HepG2 (cell line): ENCODE results near the gene DUS1L. TPM values are rescaled to one million over a fixed set of nuclear protein-coding genes. Genes with fewer than 3 reads are reported as not detected.
A peak's percentile ranks its signal among the peaks of the same experiment; 100 is the strongest.

Source experiments
- CREB1 ChIP-seq, 2 experiments: fragments of 450-650 bp in 1 of 2; IDR thresholded peaks; 2 replicates each; pipeline ENCODE4 v1.6.1; 2016 to 2017; ENCODE audit warnings: control low read depth in 1 of 2, mild to moderate bottlenecking in 1 of 2, missing compliant biosample characterization in 1 of 2, missing genetic modification characterization in 1 of 2
- DR1 ChIP-seq: sonication (generic); formaldehyde crosslinking; IDR thresholded peaks from 2 replicates; pipeline ENCODE4 v1.8.0; 2021; ENCODE audit warnings: mild to moderate bottlenecking, missing genetic modification reagents, inconsistent platforms
- HDAC2 ChIP-seq: sonication (generic); formaldehyde crosslinking; IDR thresholded peaks from 2 replicates; pipeline ENCODE4 v1.4.0; 2020; ENCODE audit warnings: missing genetic modification reagents
- MLLT10 ChIP-seq: sonication (generic); formaldehyde crosslinking; IDR thresholded peaks from 2 replicates; pipeline ENCODE4 v1.4.0; 2020; ENCODE audit warnings: missing genetic modification reagents
- NFE2L2 ChIP-seq: fragments of 150-350 bp; IDR thresholded peaks from 2 replicates; pipeline ENCODE4 v1.6.1; 2014; ENCODE audit warnings: low read length
- POLR2AphosphoS5 ChIP-seq: IDR thresholded peaks from 2 replicates; pipeline ENCODE4 v1.6.1; 2012; ENCODE audit warnings: low read depth, low read length
- RAD21 ChIP-seq: fragments of 450-650 bp; formaldehyde crosslinking; IDR thresholded peaks from 2 replicates; pipeline ENCODE4 v1.5.0; 2020; ENCODE audit warnings: mild to moderate bottlenecking
- RARG ChIP-seq: sonication (generic); formaldehyde crosslinking; IDR thresholded peaks from 2 replicates; pipeline ENCODE4 v1.4.0; 2020; ENCODE audit warnings: low read depth, mild to moderate bottlenecking, missing genetic modification reagents
- RFX3 ChIP-seq: IDR thresholded peaks from 2 replicates; pipeline ENCODE4 v1.6.1; 2016; ENCODE audit warnings: missing biosample characterization, missing genetic modification reagents
- TOPORS ChIP-seq: sonication (generic); formaldehyde crosslinking; IDR thresholded peaks from 2 replicates; pipeline ENCODE4 v1.8.0; 2023; ENCODE audit warnings: mild to moderate bottlenecking, missing genetic modification reagents
- ZFAT ChIP-seq: sonication (generic); formaldehyde crosslinking; conservative IDR thresholded peaks from 2 replicates; pipeline ENCODE4 v1.8.1; 2023; ENCODE audit warnings: missing genetic modification reagents, inconsistent platforms
- ZFP37 ChIP-seq: sonication (generic); formaldehyde crosslinking; IDR thresholded peaks from 2 replicates; pipeline ENCODE4 v1.4.0; 2020; ENCODE audit warnings: missing genetic modification reagents, borderline replicate concordance
- ZNF136 ChIP-seq: sonication (generic); formaldehyde crosslinking; IDR thresholded peaks from 2 replicates; pipeline ENCODE4 v1.8.1; 2022; ENCODE audit warnings: low read depth, mild to moderate bottlenecking, moderate library complexity, missing genetic modification reagents
- ZNF20 ChIP-seq: sonication (generic); formaldehyde crosslinking; IDR thresholded peaks from 2 replicates; pipeline ENCODE4 v1.4.0; 2020; ENCODE audit warnings: mild to moderate bottlenecking, moderate library complexity, missing genetic modification reagents
- ZNF296 ChIP-seq: sonication (generic); formaldehyde crosslinking; conservative IDR thresholded peaks from 2 replicates; pipeline ENCODE4 v1.5.0; 2020; ENCODE audit warnings: mild to moderate bottlenecking, missing genetic modification reagents
- ZNF33B ChIP-seq: sonication (generic); formaldehyde crosslinking; IDR thresholded peaks from 2 replicates; pipeline ENCODE4 v1.5.1; 2020; ENCODE audit warnings: mild to moderate bottlenecking, missing genetic modification reagents
- ZNF354B ChIP-seq: sonication (generic); formaldehyde crosslinking; IDR thresholded peaks from 2 replicates; pipeline ENCODE4 v1.8.0; 2022; ENCODE audit warnings: mild to moderate bottlenecking, missing genetic modification reagents
- ZNF510 ChIP-seq: sonication (generic); formaldehyde crosslinking; IDR thresholded peaks from 2 replicates; pipeline ENCODE4 v1.4.0; 2020; ENCODE audit warnings: low read depth, mild to moderate bottlenecking, missing genetic modification reagents
- ZNF530 ChIP-seq: sonication (generic); formaldehyde crosslinking; IDR thresholded peaks from 2 replicates; pipeline ENCODE4 v1.5.0; 2020; ENCODE audit warnings: low read depth, mild to moderate bottlenecking, missing genetic modification reagents
- polyA plus RNA-seq, 8 experiments: library from polyadenylated mRNA; depleted of rRNA in 3 of 8; stranded (reverse) in 7 of 8; unstranded in 1 of 8; fragments of >200 nt; fragmentation: Illumina TruSeq in 4 of 8; extraction: Trizol in 4 of 8; gene quantifications; 2 replicates each; pipeline versions ENCODE4 v1.2.1 to v1.2.3, GENCODE V29; 2011 to 2016; ENCODE audit warnings: low read depth in 4 of 8, missing spikeins in 1 of 8, mixed read lengths in 1 of 8; ENCODE audit not compliant: insufficient read depth in 1 of 8
- total RNA-seq, 5 experiments: library from RNA; depleted of rRNA; stranded (reverse); fragments of >200 nt; fragmentation: Illumina TruSeq; extraction: Trizol; gene quantifications; 2 replicates each; pipeline ENCODE4 v1.2.3, GENCODE V29; 2016; ENCODE audit warnings: low read depth in 1 of 5
- TF ChIP-seq, protein P1 (sequence below): sonication (generic); formaldehyde crosslinking; IDR thresholded peaks from 2 replicates; pipeline ENCODE4 v1.5.0; 2020; ENCODE audit warnings: mild to moderate bottlenecking, missing genetic modification reagents
- TF ChIP-seq, protein P2 (sequence below): sonication (generic); formaldehyde crosslinking; IDR thresholded peaks from 2 replicates; pipeline ENCODE4 v1.8.0; 2022; ENCODE audit warnings: mild to moderate bottlenecking, missing genetic modification reagents, borderline replicate concordance
- TF ChIP-seq, protein P3 (sequence below): sonication (generic); formaldehyde crosslinking; IDR thresholded peaks from 2 replicates; pipeline ENCODE4 v1.5.1; 2020; ENCODE audit warnings: missing genetic modification reagents, mild to moderate bottlenecking, borderline replicate concordance
- TF ChIP-seq, protein P4 (sequence below): sonication (generic); formaldehyde crosslinking; IDR thresholded peaks from 2 replicates; pipeline ENCODE4 v1.4.0; 2020; ENCODE audit warnings: mild to moderate bottlenecking, missing genetic modification reagents
- TF ChIP-seq, protein P5 (sequence below): sonication (generic); formaldehyde crosslinking; IDR thresholded peaks from 2 replicates; pipeline ENCODE4 v1.4.0; 2020; ENCODE audit warnings: missing genetic modification reagents, low read depth, mild to moderate bottlenecking, borderline replicate concordance

Gene DUS1L
- total and polyA plus RNA-seq, 2 of the 13 experiments (the other 11 are each of a cell fraction or from before 2014, with no cell fraction given), result 81.0 to 109 TPM

DNA sequence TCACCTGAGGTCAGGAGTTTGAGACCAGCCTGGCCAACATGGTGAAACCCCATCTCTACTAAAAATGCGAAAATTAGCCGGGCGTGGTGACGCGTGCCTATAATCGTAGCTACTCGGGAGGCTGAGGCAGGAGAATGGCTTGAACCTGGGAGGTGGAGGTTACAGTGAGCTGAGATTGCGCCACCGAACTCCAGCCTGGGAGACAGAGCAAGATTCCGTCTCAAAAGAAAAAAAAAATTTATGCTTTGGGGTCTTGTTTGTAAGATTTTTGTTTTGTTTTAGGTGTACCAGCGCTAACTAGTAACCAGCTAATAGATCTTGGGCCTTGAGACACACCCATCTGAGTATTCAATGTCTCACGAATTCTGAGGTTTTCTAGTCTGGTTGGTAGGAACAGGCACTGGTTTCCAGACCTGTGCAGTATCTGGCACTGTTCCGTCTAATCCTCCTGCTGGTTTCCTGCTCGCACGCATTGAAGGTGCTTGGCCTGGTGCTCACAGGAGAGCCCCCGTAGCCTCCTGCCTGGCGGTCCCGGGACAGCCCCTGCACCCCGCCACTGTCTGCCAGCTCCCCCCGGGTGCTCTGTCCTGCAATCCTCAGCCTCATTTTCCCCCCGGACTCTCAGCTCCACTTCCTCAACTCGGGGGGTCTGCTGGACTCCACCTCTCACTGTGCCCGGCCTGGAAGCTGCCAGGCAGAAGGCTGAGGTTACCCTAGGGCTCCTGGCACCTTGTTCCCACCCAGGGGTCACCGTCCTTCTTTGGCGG is 10.6 kb upstream of the DUS1L start (continued):
- TF ChIP-seq, protein P1, sequence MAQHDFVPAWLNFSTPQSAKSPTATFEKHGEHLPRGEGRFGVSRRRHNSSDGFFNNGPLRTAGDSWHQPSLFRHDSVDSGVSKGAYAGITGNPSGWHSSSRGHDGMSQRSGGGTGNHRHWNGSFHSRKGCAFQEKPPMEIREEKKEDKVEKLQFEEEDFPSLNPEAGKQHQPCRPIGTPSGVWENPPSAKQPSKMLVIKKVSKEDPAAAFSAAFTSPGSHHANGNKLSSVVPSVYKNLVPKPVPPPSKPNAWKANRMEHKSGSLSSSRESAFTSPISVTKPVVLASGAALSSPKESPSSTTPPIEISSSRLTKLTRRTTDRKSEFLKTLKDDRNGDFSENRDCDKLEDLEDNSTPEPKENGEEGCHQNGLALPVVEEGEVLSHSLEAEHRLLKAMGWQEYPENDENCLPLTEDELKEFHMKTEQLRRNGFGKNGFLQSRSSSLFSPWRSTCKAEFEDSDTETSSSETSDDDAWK, result no peak
- no peak for TF ChIP-seq NFE2L2
- peak; percentile 47; the same call in 1 of the 2 replicates for TF ChIP-seq RAD21 (CRISPR knock-in tag)
- TF ChIP-seq CREB1 (IDR thresholded peaks at IDR 0.05), result no peak
- TF ChIP-seq CREB1 (CRISPR knock-in tag; IDR thresholded peaks at IDR 0.05), result no peak
- TF ChIP-seq ZNF296 (CRISPR knock-in tag), result no peak
- TF ChIP-seq TOPORS, result peak; percentile 67; the same call in 1 of the 2 replicates
- TF ChIP-seq MLLT10, result no peak
- no peak for TF ChIP-seq RARG (CRISPR knock-in tag)
- TF ChIP-seq, protein P2, sequence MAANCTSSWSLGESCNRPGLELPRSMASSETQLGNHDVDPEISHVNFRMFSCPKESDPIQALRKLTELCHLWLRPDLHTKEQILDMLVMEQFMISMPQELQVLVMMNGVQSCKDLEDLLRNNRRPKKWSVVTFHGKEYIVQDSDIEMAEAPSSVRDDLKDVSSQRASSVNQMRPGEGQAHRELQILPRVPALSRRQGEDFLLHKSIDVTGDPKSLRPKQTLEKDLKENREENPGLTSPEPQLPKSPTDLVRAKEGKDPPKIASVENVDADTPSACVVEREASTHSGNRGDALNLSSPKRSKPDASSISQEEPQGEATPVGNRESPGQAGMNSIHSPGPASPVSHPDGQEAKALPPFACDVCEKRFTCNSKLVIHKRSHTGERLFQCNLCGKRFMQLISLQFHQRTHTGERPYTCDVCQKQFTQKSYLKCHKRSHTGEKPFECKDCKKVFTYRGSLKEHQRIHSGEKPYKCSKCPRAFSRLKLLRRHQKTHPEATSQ, result no peak; the same call in 1 of the 2 replicates
- TF ChIP-seq ZFAT (CRISPR knock-in tag), result no peak
- TF ChIP-seq ZNF136, result no peak
- no peak for TF ChIP-seq ZFP37 (CRISPR knock-in tag)
- no peak for TF ChIP-seq ZNF20 (CRISPR knock-in tag)
- TF ChIP-seq, protein P3, sequence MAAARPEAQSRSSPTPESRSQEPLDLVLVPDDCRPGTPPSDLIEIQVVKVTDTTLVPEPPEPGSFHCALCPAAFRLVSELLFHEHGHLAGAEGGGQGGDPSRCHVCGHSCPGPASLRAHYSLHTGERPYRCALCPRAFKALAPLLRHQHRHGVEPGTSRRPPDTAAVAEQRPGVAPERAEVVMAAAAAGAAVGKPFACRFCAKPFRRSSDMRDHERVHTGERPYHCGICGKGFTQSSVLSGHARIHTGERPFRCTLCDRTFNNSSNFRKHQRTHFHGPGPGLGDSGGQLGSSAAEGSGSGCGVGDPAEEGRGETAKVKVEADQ (CRISPR knock-in tag), result no peak
- no peak for TF ChIP-seq ZNF33B
- TF ChIP-seq ZNF530 (CRISPR knock-in tag), result no peak
- TF ChIP-seq POLR2AphosphoS5, result peak; percentile 77
- no peak; the same call in 1 of the 2 replicates for TF ChIP-seq ZNF354B (CRISPR knock-in tag)
- TF ChIP-seq RFX3 (CRISPR knock-in tag), result no peak
- TF ChIP-seq HDAC2 (CRISPR knock-in tag), result no peak
- no peak for TF ChIP-seq ZNF510 (CRISPR knock-in tag)
- TF ChIP-seq, protein P4, sequence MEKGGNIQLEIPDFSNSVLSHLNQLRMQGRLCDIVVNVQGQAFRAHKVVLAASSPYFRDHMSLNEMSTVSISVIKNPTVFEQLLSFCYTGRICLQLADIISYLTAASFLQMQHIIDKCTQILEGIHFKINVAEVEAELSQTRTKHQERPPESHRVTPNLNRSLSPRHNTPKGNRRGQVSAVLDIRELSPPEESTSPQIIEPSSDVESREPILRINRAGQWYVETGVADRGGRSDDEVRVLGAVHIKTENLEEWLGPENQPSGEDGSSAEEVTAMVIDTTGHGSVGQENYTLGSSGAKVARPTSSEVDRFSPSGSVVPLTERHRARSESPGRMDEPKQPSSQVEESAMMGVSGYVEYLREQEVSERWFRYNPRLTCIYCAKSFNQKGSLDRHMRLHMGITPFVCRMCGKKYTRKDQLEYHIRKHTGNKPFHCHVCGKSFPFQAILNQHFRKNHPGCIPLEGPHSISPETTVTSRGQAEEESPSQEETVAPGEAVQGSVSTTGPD, result 0 out of 2 replicates have a peak, but pooled peaks have one; percentile 33
- TF ChIP-seq, protein P5, sequence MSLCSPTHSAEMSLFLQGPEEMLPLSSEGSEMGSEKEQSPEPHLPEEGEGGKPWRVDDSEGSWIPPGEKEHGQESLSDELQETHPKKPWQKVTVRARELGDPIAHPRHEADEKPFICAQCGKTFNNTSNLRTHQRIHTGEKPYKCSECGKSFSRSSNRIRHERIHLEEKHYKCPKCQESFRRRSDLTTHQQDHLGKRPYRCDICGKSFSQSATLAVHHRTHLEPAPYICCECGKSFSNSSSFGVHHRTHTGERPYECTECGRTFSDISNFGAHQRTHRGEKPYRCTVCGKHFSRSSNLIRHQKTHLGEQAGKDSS (CRISPR knock-in tag), result no peak
- no peak for TF ChIP-seq DR1 (CRISPR knock-in tag)
